GM13976 (cell line): Measurements from ENCODE around the gene LINC00305.

Source experiments
- DNase-seq: peaks from one replicate; pipeline ENCODE4 v3.0.0; 2012; ENCODE audit warnings: low spot score
- in situ Hi-C: fragments of 300-500 bp; cut with MboI; formaldehyde crosslinking; loops from one replicate; pipeline ENCODE4 v1.12.0; 2022; ENCODE audit warnings: low sequenced_read_pairs, mixed read lengths, inconsistent platforms; ENCODE audit not compliant: unreplicated experiment
- TF ChIP-seq, protein P1 (sequence below): IDR thresholded peaks from 2 replicates; pipeline ENCODE4 v1.5.1; 2012; ENCODE audit warnings: borderline replicate concordance, mild to moderate bottlenecking; ENCODE audit not compliant: insufficient read depth; ENCODE audit errors: extremely low read depth, missing control alignments, control extremely low read depth

LINC00305 gene

DNA sequence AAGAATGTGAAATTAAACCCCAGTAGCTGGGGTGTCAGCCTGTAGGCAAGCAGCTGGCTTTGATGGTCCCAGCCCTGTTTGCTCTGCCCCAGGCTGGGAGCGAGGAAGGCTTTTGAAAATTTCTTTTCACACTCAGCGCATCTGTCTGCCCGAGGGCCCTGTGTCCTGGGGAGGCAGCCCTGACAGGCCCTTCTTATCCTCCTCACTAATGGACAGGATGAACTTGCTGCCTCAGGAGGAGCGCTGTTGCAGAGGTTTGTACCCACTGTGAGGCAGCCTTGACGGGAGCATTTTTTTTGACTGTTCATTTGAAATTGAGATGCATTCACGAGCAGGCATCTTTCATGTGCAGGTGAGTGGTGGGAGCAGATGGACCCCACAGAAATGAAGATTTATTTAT is 116.6 kb downstream of the LINC00305 start:
- DNase-seq = no peak
- TF ChIP-seq, protein P1, sequence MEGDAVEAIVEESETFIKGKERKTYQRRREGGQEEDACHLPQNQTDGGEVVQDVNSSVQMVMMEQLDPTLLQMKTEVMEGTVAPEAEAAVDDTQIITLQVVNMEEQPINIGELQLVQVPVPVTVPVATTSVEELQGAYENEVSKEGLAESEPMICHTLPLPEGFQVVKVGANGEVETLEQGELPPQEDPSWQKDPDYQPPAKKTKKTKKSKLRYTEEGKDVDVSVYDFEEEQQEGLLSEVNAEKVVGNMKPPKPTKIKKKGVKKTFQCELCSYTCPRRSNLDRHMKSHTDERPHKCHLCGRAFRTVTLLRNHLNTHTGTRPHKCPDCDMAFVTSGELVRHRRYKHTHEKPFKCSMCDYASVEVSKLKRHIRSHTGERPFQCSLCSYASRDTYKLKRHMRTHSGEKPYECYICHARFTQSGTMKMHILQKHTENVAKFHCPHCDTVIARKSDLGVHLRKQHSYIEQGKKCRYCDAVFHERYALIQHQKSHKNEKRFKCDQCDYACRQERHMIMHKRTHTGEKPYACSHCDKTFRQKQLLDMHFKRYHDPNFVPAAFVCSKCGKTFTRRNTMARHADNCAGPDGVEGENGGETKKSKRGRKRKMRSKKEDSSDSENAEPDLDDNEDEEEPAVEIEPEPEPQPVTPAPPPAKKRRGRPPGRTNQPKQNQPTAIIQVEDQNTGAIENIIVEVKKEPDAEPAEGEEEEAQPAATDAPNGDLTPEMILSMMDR = no peak
- in situ Hi-C loops = loop anchor here (25.0 kb wide), 1 partner anchor 380 kb away; no protein-coding TSS in a partner anchor

DNA sequence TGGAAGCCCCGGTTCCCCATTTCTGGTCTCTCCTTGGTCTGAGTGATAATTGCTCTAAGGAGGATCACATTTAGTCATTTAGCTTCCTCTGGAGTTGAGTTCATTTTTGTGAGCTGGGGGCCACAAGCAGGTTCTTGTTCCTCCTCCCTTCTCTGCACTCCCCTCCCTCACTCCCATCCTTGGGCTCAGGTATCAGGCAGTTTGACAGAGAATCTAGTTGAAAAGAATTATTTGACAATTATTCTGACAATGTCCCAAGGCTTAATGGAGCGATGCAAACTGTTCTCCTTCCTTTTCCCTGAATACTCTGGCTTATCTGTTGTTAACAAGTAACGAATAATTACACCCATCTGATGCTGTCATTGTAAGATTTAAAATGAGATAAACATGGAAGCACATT is 117.5 kb downstream of the LINC00305 start:
- TF ChIP-seq, protein P1 = no peak
- in situ Hi-C loops = loop anchor here (25.0 kb wide), 1 partner anchor 381 kb away; no protein-coding TSS in a partner anchor
- no peak for DNase-seq
